Tibial nerve (tissue), 3 donors: Measurements from ENCODE around the gene RAB9A.

Experiments used
- CTCF ChIP-seq, 5 experiments: fragments of 200-600 bp in 3 of 5; fragments of 450-650 bp in 2 of 5; sonication (generic) in 3 of 5; IDR thresholded peaks; one replicate each; pipeline ENCODE4 v1.5.1; 2016 to 2019; ENCODE audit warnings: antibody characterized with exemption in 5 of 5, mild to moderate bottlenecking in 3 of 5, moderate library complexity in 2 of 5
- POLR2A ChIP-seq, 2 donors: fragments of 450-650 bp; IDR thresholded peaks; one replicate each; pipeline ENCODE4 v1.6.1; 2017; ENCODE audit warnings: antibody characterized with exemption in 2 of 2, mild to moderate bottlenecking in 2 of 2, moderate library complexity in 2 of 2

GRCh38 chrX:13655674-13656073, 33.3 kb upstream of the RAB9A start:
- TF ChIP-seq CTCF (IDR thresholded peaks at IDR 0.05) (no peak), POLR2A (IDR thresholded peaks at IDR 0.05) (no peak)
